Measurements from ENCODE around the gene TRIM29.

DNA sequence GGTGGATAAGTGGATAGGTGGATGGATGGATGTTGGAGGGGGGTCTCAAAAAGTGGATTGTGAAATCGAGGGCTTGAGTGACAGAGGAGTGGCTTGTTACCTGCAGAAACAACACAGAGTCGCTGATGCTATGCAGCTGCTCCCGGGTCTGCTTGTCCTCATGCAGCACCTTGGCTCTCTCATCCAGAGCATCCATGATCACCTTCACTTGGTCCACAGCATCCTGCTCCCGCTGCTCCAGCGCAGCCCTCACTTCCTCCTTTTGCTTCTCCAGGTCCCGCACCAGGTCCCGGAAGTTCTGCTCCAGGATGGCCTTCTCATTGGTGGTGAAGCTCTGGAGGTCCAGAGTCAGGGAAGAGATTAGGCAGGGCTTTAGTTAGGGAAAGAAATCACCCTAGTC lies 10.7 kb downstream of the TRIM29 start:
- TF ChIP-seq, protein P1, sequence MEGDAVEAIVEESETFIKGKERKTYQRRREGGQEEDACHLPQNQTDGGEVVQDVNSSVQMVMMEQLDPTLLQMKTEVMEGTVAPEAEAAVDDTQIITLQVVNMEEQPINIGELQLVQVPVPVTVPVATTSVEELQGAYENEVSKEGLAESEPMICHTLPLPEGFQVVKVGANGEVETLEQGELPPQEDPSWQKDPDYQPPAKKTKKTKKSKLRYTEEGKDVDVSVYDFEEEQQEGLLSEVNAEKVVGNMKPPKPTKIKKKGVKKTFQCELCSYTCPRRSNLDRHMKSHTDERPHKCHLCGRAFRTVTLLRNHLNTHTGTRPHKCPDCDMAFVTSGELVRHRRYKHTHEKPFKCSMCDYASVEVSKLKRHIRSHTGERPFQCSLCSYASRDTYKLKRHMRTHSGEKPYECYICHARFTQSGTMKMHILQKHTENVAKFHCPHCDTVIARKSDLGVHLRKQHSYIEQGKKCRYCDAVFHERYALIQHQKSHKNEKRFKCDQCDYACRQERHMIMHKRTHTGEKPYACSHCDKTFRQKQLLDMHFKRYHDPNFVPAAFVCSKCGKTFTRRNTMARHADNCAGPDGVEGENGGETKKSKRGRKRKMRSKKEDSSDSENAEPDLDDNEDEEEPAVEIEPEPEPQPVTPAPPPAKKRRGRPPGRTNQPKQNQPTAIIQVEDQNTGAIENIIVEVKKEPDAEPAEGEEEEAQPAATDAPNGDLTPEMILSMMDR (IDR thresholded peaks at IDR 0.05): no peak
- TF ChIP-seq POLR2A (IDR thresholded peaks at IDR 0.05): no peak
